HEK293T (cell line): ENCODE measurements around the gene ADPRHL1.

Experiments
- ELF4 ChIP-seq: fragments of 450-650 bp; IDR thresholded peaks from 2 replicates; pipeline ENCODE4 v1.6.1; 2017; ENCODE audit warnings: antibody characterized with exemption
- SUZ12 ChIP-seq: fragments of 450-650 bp; IDR thresholded peaks from 2 replicates; pipeline ENCODE4 v1.6.1; 2016; ENCODE audit warnings: mild to moderate bottlenecking
- TF ChIP-seq, protein P1 (sequence below): fragments of 450-650 bp; IDR thresholded peaks from 2 replicates; pipeline ENCODE4 v1.6.1; 2016

DNA sequence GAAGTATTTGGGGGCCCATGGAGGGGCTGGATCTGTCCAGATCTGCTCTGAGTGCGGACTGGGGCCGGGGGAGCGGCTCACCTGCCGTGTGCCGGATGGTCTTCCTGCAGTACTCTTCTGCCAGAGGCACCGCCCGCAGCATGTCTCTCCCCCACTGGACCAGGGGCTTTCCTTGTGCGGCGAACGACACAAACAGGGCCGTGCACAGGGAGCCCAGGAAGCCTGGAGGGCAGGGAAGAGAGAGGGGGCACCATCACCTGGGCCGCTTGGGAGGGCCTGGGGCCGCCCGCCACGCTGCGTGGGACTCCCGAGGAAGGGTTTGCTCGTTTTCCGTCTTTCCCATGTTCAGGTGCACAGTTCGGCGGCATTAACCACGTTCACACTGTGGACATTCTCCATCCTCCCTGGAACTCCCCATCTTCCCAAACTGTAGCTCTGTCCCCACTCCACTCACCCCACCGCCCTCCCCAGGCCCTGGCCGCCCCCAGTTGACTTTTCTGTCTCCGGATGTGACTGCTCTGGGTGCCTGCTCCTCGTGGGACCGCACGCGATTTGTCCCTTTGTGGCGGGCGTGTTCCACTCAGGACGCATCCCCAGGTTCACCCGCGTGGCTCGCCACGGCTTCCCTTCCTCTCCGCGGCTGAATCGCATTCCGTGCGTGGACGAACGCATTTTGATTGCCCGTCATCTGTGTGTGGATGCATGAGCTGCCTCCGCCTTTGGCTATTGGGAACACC, 24.2 kb downstream of the ADPRHL1 start:
- TF ChIP-seq, protein P1, sequence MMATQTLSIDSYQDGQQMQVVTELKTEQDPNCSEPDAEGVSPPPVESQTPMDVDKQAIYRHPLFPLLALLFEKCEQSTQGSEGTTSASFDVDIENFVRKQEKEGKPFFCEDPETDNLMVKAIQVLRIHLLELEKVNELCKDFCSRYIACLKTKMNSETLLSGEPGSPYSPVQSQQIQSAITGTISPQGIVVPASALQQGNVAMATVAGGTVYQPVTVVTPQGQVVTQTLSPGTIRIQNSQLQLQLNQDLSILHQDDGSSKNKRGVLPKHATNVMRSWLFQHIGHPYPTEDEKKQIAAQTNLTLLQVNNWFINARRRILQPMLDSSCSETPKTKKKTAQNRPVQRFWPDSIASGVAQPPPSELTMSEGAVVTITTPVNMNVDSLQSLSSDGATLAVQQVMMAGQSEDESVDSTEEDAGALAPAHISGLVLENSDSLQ, result no peak
- TF ChIP-seq SUZ12 (no peak), ELF4 (no peak)
